AG09309 (cell line): ENCODE data around the gene PPA2.
A peak's percentile ranks its signal among the peaks of the same experiment; 100 is the strongest.

Source experiments
- DNase-seq: peaks from one replicate; pipeline ENCODE4 v3.0.0-alpha.2; 2010; ENCODE audit warnings: low read depth
- H3K4me3 ChIP-seq: 2 replicates; pipeline ENCODE4 v1.5.1; 2011; ENCODE audit warnings: mild to moderate bottlenecking, low read depth, low read length, moderate library complexity; ENCODE audit not compliant: control insufficient read depth
- CTCF ChIP-seq: IDR thresholded peaks from 2 replicates; pipeline ENCODE4 v1.5.1; 2011; ENCODE audit warnings: mild to moderate bottlenecking, low read depth, low read length, inconsistent platforms; ENCODE audit not compliant: insufficient read depth, control insufficient read depth; ENCODE audit errors: missing control alignments

Gene PPA2

GRCh38 chr4:105352826-105353225 lies 121.0 kb downstream of the PPA2 start:
- no peak overlapping the region for H3K4me3 ChIP-seq
- no peak for TF ChIP-seq CTCF
- DNase-seq: no peak

- H3K4me3 ChIP-seq: no peak overlapping the region
- no peak for TF ChIP-seq CTCF
Observed at GRCh38 chr4:105351861-105352260, 122.0 kb downstream of the PPA2 start.

GRCh38 chr4:105350859-105351490 lies 122.9 kb downstream of the PPA2 start:
- H3K4me3 ChIP-seq: no peak overlapping the region
- no peak for TF ChIP-seq CTCF
- DNase-seq: peak; percentile 18

More at GRCh38 chr4:105351861-105352260, 122.0 kb downstream of the PPA2 start:
- no peak for DNase-seq

GRCh38 chr4:105348719-105349118 lies 125.1 kb downstream of the PPA2 start:
- no peak overlapping the region for H3K4me3 ChIP-seq
- no peak for TF ChIP-seq CTCF
- DNase-seq: no peak

GRCh38 chr4:105346869-105347268 lies 127.0 kb downstream of the PPA2 start:
- no peak for DNase-seq
- TF ChIP-seq CTCF: no peak
- no peak overlapping the region for H3K4me3 ChIP-seq

GRCh38 chr4:105345838-105346237 lies 128.0 kb downstream of the PPA2 start:
- H3K4me3 ChIP-seq: no peak overlapping the region
- no peak for TF ChIP-seq CTCF
- DNase-seq: no peak

GRCh38 chr4:105345358-105345757 lies 128.5 kb downstream of the PPA2 start:
- DNase-seq: no peak
- H3K4me3 ChIP-seq: no peak overlapping the region
- TF ChIP-seq CTCF: no peak
